GM12873 (cell line): ENCODE results near the gene TTLL13.

Experiments
- TF ChIP-seq, protein P1 (sequence below): IDR thresholded peaks from 2 replicates; pipeline ENCODE4 v1.5.1; 2012; ENCODE audit warnings: low read depth, mild to moderate bottlenecking, moderate library complexity, low read length, control low read depth; ENCODE audit not compliant: insufficient read depth; ENCODE audit errors: missing control alignments

Gene TTLL13

DNA sequence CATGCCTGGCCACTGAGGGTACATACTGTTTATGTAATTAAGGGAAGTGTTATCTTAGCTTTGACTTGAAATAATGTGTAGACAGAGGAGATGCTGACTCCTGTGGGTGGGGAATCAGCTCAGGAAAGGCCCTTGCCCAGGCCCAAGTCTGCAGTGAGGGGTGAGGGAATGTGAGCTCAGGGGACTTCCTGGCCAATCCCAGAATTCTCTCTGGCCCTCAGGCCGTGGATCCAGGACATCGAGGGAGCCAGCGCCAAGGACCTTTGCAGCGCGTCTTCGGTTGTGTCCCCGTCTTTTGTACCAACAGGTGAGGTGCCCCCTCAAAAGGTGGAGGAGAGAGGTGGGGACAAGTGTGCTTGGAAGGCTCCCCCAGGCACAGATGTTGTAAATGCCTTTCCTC, 22.0 kb upstream of the TTLL13 start:
- TF ChIP-seq, protein P1, sequence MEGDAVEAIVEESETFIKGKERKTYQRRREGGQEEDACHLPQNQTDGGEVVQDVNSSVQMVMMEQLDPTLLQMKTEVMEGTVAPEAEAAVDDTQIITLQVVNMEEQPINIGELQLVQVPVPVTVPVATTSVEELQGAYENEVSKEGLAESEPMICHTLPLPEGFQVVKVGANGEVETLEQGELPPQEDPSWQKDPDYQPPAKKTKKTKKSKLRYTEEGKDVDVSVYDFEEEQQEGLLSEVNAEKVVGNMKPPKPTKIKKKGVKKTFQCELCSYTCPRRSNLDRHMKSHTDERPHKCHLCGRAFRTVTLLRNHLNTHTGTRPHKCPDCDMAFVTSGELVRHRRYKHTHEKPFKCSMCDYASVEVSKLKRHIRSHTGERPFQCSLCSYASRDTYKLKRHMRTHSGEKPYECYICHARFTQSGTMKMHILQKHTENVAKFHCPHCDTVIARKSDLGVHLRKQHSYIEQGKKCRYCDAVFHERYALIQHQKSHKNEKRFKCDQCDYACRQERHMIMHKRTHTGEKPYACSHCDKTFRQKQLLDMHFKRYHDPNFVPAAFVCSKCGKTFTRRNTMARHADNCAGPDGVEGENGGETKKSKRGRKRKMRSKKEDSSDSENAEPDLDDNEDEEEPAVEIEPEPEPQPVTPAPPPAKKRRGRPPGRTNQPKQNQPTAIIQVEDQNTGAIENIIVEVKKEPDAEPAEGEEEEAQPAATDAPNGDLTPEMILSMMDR, result no peak

DNA sequence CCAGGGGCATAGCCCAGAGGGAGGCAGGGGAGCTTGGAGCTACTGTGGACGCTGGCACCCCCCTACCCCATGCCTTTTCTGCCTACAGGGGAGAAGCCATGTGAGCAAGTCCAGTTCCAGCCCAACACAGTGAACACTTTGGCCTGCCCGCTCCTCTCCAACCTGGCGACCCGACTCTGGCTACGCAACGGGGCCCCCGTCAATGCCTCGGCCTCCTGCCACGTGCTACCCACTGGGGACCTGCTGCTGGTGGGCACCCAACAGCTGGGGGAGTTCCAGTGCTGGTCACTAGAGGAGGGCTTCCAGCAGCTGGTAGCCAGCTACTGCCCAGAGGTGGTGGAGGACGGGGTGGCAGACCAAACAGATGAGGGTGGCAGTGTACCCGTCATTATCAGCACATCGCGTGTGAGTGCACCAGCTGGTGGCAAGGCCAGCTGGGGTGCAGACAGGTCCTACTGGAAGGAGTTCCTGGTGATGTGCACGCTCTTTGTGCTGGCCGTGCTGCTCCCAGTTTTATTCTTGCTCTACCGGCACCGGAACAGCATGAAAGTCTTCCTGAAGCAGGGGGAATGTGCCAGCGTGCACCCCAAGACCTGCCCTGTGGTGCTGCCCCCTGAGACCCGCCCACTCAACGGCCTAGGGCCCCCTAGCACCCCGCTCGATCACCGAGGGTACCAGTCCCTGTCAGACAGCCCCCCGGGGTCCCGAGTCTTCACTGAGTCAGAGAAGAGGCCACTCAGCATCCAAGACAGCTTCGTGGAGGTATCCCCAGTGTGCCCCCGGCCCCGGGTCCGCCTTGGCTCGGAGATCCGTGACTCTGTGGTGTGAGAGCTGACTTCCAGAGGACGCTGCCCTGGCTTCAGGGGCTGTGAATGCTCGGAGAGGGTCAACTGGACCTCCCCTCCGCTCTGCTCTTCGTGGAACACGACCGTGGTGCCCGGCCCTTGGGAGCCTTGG, 21.3 kb upstream of the TTLL13 start:
- TF ChIP-seq, protein P1, result no peak

DNA sequence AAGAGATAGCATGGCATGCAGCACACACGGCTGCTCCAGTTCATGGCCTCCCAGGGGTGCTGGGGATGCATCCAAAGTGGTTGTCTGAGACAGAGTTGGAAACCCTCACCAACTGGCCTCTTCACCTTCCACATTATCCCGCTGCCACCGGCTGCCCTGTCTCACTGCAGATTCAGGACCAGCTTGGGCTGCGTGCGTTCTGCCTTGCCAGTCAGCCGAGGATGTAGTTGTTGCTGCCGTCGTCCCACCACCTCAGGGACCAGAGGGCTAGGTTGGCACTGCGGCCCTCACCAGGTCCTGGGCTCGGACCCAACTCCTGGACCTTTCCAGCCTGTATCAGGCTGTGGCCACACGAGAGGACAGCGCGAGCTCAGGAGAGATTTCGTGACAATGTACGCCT, 20.4 kb upstream of the TTLL13 start:
- TF ChIP-seq, protein P1, result no peak

DNA sequence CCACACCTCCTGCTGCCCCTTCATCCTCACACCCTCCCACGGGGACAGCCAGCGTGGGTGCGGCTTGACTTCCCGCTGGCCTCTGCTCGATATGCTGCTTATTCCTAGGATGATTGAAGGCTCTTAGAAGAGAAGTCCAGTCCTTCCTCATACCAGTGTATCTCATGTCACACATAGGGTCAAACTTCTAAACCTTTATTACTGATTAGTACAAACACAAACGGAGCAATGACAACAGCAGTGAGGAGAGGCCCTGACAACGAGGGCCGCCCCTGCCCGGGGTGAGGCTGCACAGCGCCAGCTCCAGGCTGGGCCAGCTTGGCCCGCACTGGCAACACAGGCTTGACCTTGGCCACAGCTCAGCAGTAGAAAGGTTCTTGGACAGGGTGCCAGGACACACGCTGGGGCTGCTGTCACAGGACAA, 19.3 kb upstream of the TTLL13 start:
- TF ChIP-seq, protein P1, result no peak

DNA sequence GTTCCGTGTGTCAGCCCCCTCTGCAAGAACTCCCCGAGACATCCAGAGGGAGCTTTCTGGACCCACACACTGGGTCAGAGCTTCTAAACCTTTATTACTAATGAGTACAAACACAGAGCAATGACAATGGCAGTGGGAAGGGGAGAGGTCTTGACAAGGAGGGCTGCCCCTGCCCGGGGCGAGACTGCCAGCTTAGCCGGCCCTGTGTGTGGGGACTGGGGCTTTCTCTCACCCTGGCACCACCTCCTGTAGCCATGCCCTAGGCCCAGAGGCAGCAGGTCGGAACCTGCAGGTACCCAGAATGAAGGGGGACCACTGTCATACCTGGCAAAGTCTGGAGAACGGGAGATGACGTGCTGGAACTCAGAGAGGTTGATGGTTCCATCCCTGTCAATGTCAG, 18.7 kb upstream of the TTLL13 start:
- TF ChIP-seq, protein P1, result no peak

DNA sequence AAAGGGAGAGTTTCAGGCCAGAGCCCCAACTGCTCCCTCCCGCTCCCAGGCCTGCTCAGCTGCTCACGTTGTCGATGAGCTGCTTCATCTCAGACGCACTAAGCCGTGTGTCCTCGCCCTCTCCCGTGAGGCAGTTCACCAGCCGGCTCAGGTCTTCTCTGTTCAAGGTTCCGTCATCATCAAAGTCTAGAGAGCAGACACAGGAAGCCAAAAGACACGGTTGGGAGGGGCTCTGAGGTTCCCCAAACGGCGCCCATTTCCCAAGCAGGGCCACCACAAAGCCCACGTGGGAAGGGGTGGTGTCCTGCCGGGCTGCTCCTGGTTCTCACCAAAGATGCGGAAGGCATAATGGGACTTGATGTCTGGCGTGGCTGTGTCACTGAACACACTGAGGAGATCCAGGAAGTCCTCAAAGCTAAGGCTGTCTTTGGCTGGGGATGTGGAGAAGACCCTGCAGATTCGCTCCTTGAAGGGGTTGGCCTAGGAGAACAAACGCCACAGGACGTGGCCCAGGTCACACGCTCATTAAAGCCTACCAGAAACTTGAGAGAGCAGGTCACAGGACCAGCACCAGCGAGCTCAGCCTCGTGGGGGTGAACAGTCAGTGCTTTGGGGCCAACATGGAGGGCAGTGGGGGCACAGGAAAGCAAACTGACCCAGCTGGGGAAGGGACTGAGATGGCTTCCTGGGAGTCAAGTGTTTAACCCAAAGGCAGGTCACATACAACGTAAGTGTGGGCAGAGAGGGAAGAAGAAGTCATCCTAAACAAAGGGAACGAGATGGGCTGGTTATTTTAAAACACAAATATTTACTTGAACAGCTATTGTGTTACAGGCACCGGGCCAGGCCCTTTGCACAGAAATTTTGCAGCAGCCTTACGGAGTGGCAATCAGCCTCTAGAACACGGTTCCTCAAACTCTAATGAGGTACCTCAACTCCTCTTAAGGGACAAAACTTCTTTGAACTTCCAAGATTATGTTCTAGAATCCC, 18.0 kb upstream of the TTLL13 start:
- TF ChIP-seq, protein P1, result no peak

DNA sequence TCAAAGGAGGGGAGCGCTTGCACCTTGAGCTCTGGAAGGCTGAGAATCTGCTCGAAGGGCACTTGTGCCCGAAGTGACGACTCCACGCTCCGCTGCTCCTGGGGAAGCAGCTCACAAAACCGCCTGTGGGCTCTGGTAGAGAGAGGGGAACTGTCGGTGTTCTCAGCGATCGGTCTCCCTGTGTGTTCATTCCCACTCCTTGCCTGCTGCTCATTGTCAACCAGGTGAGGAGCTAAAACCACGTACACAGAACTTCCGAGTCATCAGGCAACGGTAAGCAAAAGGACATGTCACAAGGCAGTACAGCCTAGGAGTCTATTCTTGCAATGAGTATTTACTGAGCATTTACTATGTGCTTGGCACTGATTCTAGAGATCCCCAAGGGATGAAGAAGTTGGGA, 17.2 kb upstream of the TTLL13 start:
- TF ChIP-seq, protein P1, result no peak
